Measurements from ENCODE around the gene STX3. TPM values are rescaled to one million over a fixed set of nuclear protein-coding genes. Genes with fewer than 3 reads are reported as not detected.

Gene STX3
- total RNA-seq, 2 experiments from 2014 or later, result 5.1 to 5.4 TPM

DNA sequence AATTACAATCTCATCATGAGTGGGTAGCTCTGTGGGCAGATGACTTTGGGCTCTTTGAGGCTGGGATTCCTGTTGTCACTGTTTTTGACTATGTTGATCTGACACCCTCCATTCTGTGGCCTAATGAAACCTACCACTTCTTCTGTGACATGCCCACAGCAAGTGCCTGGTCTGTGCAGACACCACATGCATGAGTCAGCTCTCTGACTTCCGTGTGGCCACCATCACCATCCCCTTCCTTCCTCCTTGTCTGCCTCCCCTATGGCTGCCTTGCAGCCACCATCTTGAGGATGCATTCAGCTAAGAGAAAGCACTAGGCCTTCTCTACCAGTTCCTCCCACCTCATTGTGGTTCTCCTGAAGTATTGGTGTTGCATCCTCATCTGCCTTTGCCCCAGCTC is 26.3 kb upstream of the STX3 start:
- ATAC-seq (peak; percentile 60), DNase-seq (peak; percentile 20)
- ChIA-PET POLR2A (no interaction called here), CTCF (interaction anchor here (0.7 kb wide), 1 partner anchor 159 kb away, joined by 3 read pairs; no protein-coding TSS in a partner anchor)
- Mint-ChIP-seq H3K27me3 (peaks cover 3% of the 10 kb centered on the region), H3K9me3 (ENCODE audit: low read depth) (peaks cover 2% of the 10 kb centered on the region), H3K36me3 (ENCODE audit: low read depth) (no peaks in the 10 kb centered on the region), H3K4me1 (peaks cover 3% of the 10 kb centered on the region), H3K27ac (no peak overlapping the region), H3K4me3 (no peak overlapping the region)
- intact Hi-C loops (cut with DNase I, micrococcal nuclease), result no loop called here

DNA sequence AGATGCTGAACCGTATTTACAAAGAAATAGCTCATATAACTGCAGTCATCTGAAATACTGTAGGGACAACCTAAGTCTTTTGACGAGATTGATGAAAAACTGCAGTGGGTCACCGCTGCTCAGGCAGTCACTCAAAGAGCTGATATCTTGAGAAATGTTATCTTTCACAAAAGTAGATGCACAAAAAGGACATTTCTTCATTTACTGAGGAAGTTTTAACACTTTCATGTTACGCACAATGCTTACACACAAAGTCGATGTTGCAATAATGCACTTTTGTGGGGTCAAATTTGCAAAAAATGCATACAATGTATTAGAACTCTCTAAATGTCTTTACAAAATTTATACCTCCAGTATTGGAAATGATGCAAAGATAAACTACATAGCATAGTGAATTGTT is 25.3 kb upstream of the STX3 start:
- H3K4me1 Mint-ChIP-seq, result peaks cover 3% of the 10 kb centered on the region
- DNase-seq, result no peak
- intact Hi-C loops (cut with DNase I, micrococcal nuclease), result no loop called here

DNA sequence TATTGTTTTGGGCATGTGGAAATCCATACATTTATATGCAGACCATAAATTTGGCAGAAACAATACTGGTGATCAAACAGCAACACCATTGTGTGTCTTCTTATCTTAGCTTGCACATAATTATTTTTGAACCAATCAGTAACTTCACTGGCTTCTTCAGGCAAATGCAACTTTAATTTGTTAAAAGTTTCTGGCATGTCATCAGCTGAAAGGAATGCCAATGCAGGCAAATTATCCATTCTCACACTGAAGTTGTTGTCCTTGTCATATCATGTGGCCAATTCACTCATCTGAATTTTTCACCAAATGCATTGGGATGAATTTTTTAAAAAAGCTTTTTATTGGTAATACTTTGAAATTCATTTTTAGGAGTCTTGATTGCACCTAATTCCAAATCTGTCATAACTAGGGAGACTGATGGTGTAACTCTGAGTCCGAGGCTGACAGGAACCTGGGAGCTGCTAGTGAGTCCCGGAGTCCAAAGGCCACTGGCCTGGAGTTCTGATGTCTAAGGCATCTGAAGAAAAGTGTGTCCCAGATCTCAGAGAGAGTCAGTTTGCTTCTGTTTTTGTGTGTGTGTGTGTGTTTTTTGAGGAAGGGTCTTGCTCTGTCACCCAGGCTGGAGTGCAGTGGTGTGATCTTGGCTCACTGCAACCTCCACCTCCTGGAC is 24.1 kb upstream of the STX3 start:
- no peak overlapping the region for H3K27ac Mint-ChIP-seq
- H3K4me1 Mint-ChIP-seq, result peaks cover 3% of the 10 kb centered on the region
- ChIA-PET POLR2A (no interaction called here), CTCF (interaction anchor here (0.7 kb wide), 1 partner anchor 13 kb away, joined by 4 read pairs; no protein-coding TSS in a partner anchor)
- ATAC-seq, result no peak
- intact Hi-C loops (cut with DNase I, micrococcal nuclease), result no loop called here
- H3K27me3 Mint-ChIP-seq, result peaks cover 2% of the 10 kb centered on the region
- H3K4me3 Mint-ChIP-seq, result no peak overlapping the region
- no peaks in the 10 kb centered on the region for H3K36me3 Mint-ChIP-seq (ENCODE audit: low read depth)
- H3K9me3 Mint-ChIP-seq (ENCODE audit: low read depth), result peaks cover 2% of the 10 kb centered on the region
- no peak for DNase-seq

More for the DNA sequence above, 25.3 kb upstream of the STX3 start:
- ChIA-PET CTCF (interaction anchor here (1.1 kb wide), 1 partner anchor 25 kb away, joined by 4 read pairs; no protein-coding TSS in a partner anchor), POLR2A (no interaction called here)
- no peak for ATAC-seq
- Mint-ChIP-seq H3K36me3 (ENCODE audit: low read depth) (no peaks in the 10 kb centered on the region), H3K4me3 (no peak overlapping the region), H3K9me3 (ENCODE audit: low read depth) (peaks cover 2% of the 10 kb centered on the region), H3K27ac (no peak overlapping the region), H3K27me3 (peaks cover 2% of the 10 kb centered on the region)

DNA sequence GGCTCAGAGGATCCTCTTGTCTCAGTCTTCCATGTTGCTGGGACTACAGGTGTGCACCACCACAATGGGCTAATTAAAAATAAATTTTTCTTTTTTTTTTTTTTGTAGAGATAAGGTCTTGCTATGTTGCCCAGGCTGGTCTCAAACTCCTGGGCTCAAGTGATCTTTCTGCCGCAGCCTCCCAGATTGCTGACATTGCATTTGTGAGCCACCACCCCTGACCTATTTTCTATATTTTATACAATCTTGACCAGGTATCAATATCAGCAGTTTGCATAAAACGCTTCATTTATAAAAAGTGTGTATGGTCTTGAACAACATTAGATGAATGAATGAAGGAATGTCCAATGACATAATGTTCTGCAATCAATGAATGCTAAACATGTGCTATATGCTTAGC is 9.1 kb upstream of the STX3 start:
- DNase-seq, result no peak
- H3K27ac Mint-ChIP-seq, result no peak overlapping the region
- H3K9me3 Mint-ChIP-seq (ENCODE audit: low read depth), result no peaks in the 10 kb centered on the region
- POLR2A ChIA-PET, result no interaction called here
- no peak for ATAC-seq
- H3K36me3 Mint-ChIP-seq (ENCODE audit: low read depth), result no peaks in the 10 kb centered on the region
- no peak overlapping the region for H3K4me3 Mint-ChIP-seq
- H3K4me1 Mint-ChIP-seq, result no peaks in the 10 kb centered on the region
- H3K27me3 Mint-ChIP-seq, result peaks cover 25% of the 10 kb centered on the region
- CTCF ChIA-PET, result interaction anchor here (0.8 to 2.2 kb wide), 3 partner anchors 8 to 56 kb away, joined by 3 to 6 read pairs (median 4); no protein-coding TSS in a partner anchor
- intact Hi-C loops (cut with DNase I, micrococcal nuclease), result no loop called here

DNA sequence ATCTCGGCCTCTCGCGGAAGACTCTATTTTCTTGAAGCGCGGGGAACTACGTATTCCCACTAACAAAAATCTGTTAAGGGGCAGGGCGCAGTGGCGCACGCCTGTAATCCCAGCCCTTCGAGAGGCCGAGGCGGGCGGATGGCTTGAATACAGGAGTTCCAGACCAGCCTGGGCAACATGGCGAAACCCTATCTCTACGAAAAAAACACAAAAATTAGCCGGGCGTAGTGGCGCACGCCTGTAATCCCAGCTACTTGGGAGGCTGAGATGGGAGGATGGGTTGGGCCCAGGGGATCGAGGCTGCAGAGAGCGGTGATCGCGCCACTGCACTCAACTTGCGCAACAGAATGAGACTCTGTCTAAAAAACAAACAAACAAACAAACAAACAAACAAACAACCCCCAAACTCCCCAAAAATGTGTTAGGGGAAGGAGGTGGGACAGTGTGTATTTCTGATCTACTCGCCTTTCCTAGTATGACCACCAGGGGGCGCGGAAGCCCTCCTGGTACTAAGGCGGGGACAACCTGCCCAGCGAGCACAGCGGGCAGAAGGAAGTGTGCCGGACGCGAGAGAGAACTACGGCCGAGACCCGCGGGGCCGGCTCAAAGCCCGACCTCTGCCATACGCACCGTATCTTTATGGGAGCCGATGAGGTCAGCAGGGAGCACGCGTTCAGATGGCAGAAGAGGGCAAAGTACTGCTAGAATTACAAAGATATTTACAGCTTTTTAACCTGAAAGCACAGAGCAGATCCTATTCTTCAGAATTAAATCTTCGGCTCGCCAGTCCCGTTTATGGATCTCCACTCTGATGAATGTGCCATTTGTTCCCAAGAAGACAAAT is 1.3 kb upstream of the STX3 start:
- DNase-seq (peak; percentile 92), ATAC-seq (peak; percentile 79)
- peaks cover 15% of the 10 kb centered on the region for H3K4me1 Mint-ChIP-seq
- H3K4me3 Mint-ChIP-seq, result peak overlapping the region; percentile 84
- peak overlapping the region; percentile 53 for H3K27ac Mint-ChIP-seq
- H3K27me3 Mint-ChIP-seq, result peaks cover 6% of the 10 kb centered on the region
- CTCF ChIA-PET, result interaction anchor here (0.6 to 6.4 kb wide), 20 partner anchors 9 to 321 kb away, joined by 3 to 73 read pairs (median 4); partner anchors contain the start of genes MRPL16 and PATL1
- H3K36me3 Mint-ChIP-seq (ENCODE audit: low read depth), result no peaks in the 10 kb centered on the region
- POLR2A ChIA-PET, result no interaction called here
- H3K9me3 Mint-ChIP-seq (ENCODE audit: low read depth), result no peaks in the 10 kb centered on the region
- intact Hi-C loops (cut with DNase I, micrococcal nuclease), result loop anchor here (1.0 to 10.0 kb wide), 11 partner anchors 23 to 498 kb away; partner anchors contain the start of genes PATL1 (in 2 of the 2) and MRPL16 (in 1 of the 2)

DNA sequence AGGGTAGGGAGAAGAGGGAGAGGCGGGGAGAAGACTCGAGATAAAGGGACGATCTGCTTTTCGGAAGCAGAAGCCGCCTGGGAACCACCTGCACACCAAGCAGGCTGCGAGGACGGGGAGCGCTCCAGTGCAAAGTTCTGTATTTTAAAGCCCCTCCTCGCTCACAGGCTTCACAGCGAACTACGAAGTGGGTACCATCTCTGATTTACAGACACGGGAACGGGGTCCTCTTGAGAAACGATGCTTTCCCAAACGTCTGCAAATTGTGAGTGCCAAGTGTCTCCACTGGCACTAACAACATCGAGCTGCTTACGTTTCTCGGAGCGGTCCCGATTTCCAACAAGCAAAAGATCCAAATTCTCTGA is 700 bp upstream of the STX3 start:
- ChIA-PET CTCF (interaction anchor here (0.6 to 6.4 kb wide), 18 partner anchors 10 to 320 kb away, joined by 3 to 73 read pairs (median 4); partner anchors contain the start of genes MRPL16 and PATL1), POLR2A (no interaction called here)
- peaks cover 15% of the 10 kb centered on the region for H3K4me1 Mint-ChIP-seq
- no peaks in the 10 kb centered on the region for H3K36me3 Mint-ChIP-seq (ENCODE audit: low read depth)
- peak overlapping the region; percentile 84 for H3K4me3 Mint-ChIP-seq
- ATAC-seq (no peak), DNase-seq (peak; percentile 53)
- H3K27ac Mint-ChIP-seq, result peak overlapping the region; percentile 45
- H3K9me3 Mint-ChIP-seq (ENCODE audit: low read depth), result no peaks in the 10 kb centered on the region
- intact Hi-C loops (cut with DNase I, micrococcal nuclease), result loop anchor here (1.0 to 10.0 kb wide), 11 partner anchors 22 to 498 kb away; partner anchors contain the start of genes PATL1 (in 2 of the 2) and MRPL16 (in 1 of the 2)
- H3K27me3 Mint-ChIP-seq, result peaks cover 3% of the 10 kb centered on the region

DNA sequence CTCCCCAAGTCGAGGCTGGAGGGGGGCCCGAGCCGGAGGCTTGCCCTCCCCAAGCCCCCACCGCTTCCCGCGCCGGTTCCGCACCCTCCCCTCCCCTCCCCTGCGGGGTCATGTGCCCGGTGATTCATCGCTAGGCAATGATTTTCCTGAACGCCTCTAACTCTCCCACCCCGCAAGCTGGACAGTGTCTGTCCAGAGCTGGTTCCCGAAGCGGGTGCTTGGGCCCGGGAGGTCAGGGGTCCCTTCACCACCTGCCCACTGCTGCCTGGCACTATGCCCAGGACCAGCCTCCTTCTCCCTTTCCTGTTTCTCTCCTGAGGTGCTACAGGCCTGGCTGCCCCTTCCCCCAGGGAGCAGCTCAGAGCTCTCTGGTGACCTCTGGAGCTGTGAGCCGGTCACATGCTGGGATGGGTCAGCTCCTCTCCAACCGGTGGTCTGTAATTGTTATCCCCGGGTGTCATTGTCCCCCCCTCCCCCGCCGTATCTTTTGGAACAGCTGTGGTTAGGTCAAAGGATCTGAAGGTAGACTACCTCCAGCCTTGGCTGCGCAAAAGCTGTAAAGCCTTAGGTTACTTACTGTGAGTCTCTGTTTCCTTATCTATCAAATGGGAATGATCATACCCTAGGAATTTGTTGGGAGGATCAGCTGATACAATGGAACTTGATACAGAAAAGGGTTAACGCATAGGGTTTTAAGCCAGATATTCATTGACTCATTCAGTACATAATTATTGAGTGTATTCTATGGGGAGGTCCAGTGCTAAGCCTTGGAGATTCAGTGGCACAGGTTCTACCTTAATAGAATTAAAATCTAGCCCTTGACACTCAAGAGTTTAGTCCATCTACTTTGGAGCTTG is 753 bp downstream of the STX3 start:
- H3K27ac Mint-ChIP-seq, result peak overlapping the region; percentile 3

DNA sequence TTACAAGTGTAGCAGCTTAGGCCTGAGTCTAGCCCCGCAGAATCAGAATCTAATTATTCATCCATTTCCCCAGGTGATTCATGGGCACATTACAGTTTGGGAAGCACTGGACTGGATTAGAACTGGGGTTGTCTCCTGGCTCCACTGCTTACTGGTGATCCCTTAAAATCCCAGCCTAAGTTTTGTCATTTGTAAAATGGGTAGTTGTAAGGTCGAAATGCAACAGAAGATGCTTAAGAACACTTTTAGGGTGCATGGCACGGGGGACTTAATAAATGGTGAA is 1.3 kb downstream of the STX3 start:
- no peak overlapping the region for H3K27ac Mint-ChIP-seq

More for the DNA sequence above, 753 bp downstream of the STX3 start:
- intact Hi-C loops (cut with DNase I, micrococcal nuclease), result loop anchor here (1.0 to 10.0 kb wide), 11 partner anchors 21 to 1179 kb away; partner anchors contain the start of genes MRPL16 (in 2 of the 2), LPXN (in 1 of the 2), OSBP (in 1 of the 2) and PATL1 (in 1 of the 2)
- ChIA-PET CTCF (interaction anchor here (0.6 to 6.4 kb wide), 11 partner anchors 9 to 163 kb away, joined by 3 to 73 read pairs (median 6); partner anchors contain the start of gene MRPL16), POLR2A (interaction anchor here (0.6 to 1.0 kb wide), 3 partner anchors 53 to 87 kb away, joined by 3 to 5 read pairs (median 3); partner anchors contain the start of gene MRPL16)
- DNase-seq (peak; percentile 63), ATAC-seq (peak; percentile 27)
- Mint-ChIP-seq H3K27me3 (no peaks in the 10 kb centered on the region), H3K36me3 (ENCODE audit: low read depth) (no peaks in the 10 kb centered on the region), H3K4me3 (peak overlapping the region; percentile 84), H3K4me1 (peaks cover 15% of the 10 kb centered on the region), H3K9me3 (ENCODE audit: low read depth) (no peaks in the 10 kb centered on the region)

DNA sequence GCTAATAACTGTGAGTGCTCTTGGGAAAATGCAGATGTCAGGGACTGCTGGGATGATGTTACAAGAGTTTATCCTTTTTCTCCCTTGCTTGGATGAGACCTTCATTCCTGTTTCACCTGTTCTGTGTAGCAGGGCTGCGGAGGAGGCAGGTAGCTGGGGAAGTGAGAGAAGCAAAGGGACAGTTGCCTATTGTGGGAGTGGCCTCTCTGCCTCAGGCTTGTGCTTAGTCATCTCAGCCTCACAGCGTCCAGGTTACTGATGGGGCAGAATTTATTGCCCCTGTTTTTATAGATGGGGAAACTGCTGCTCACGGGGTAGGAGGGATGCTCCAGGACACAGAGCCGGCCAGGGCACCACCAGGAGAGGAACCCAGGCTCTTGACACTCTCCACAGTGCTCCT is 1.7 kb downstream of the STX3 start:
- intact Hi-C loops (cut with DNase I, micrococcal nuclease), result loop anchor here (5.0 to 10.0 kb wide), 3 partner anchors 140 to 1180 kb away; partner anchors contain the start of genes LPXN (in 1 of the 2), OSBP (in 1 of the 2) and ZFP91 (in 1 of the 2)
- H3K4me1 Mint-ChIP-seq, result peaks cover 15% of the 10 kb centered on the region
- no peaks in the 10 kb centered on the region for H3K9me3 Mint-ChIP-seq (ENCODE audit: low read depth)
- H3K27me3 Mint-ChIP-seq, result no peaks in the 10 kb centered on the region
- no peak overlapping the region for H3K27ac Mint-ChIP-seq
- no peak overlapping the region for H3K4me3 Mint-ChIP-seq
- ATAC-seq (no peak), DNase-seq (no peak)
- POLR2A ChIA-PET, result no interaction called here
- CTCF ChIA-PET, result interaction anchor here (1.4 to 6.4 kb wide), 4 partner anchors 10 to 48 kb away, joined by 3 to 73 read pairs (median 16); no protein-coding TSS in a partner anchor
- H3K36me3 Mint-ChIP-seq (ENCODE audit: low read depth), result no peaks in the 10 kb centered on the region

More for the DNA sequence above, 1.3 kb downstream of the STX3 start:
- DNase-seq (no peak), ATAC-seq (no peak)
- Mint-ChIP-seq H3K36me3 (ENCODE audit: low read depth) (no peaks in the 10 kb centered on the region), H3K4me1 (peaks cover 15% of the 10 kb centered on the region), H3K27me3 (no peaks in the 10 kb centered on the region), H3K4me3 (peak overlapping the region; percentile 84), H3K9me3 (ENCODE audit: low read depth) (no peaks in the 10 kb centered on the region)
- ChIA-PET CTCF (interaction anchor here (1.4 to 6.4 kb wide), 4 partner anchors 11 to 48 kb away, joined by 3 to 73 read pairs (median 16); no protein-coding TSS in a partner anchor), POLR2A (no interaction called here)
- intact Hi-C loops (cut with DNase I, micrococcal nuclease), result loop anchor here (5.0 to 10.0 kb wide), 3 partner anchors 139 to 1179 kb away; partner anchors contain the start of genes LPXN (in 1 of the 2), OSBP (in 1 of the 2) and ZFP91 (in 1 of the 2)

DNA sequence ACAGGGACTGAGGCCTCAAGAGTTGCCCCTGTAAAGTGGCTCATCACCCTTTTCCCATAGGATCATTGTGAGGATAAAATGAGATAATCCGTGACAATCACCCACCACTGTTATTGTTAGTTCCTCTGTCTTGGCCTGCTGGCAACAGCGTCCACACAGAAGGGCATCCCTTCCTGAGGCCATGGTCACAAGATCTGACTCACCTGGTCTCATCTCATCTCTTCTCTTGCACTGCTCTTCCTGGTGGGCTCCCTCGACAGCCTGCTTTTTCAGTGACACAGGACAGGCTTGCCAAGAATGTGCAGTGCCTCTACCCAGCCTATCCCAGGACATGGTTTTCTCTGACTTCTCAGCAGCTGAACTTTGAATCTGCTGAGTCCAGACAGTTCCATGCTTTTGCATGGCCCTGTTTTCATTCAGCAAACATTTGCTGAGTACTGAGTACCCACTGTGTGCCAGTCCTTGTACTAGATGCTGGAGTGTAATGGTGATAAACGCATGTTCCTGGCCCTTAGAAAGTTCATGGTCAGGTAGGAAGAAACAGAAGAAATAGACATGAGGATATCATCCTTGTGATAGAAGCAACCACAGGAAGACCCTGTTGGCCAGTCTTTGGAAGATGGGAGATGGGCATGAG is 3.3 kb downstream of the STX3 start:
- ChIA-PET POLR2A (no interaction called here), CTCF (no interaction called here)
- H3K9me3 Mint-ChIP-seq (ENCODE audit: low read depth), result no peaks in the 10 kb centered on the region
- no peak overlapping the region for H3K4me3 Mint-ChIP-seq
- intact Hi-C loops (cut with DNase I, micrococcal nuclease), result loop anchor here (5.0 to 10.0 kb wide), 3 partner anchors 141 to 1181 kb away; partner anchors contain the start of genes LPXN (in 1 of the 2), OSBP (in 1 of the 2) and ZFP91 (in 1 of the 2)
- H3K4me1 Mint-ChIP-seq, result peaks cover 15% of the 10 kb centered on the region
- no peak for ATAC-seq
- H3K27ac Mint-ChIP-seq, result no peak overlapping the region
- DNase-seq, result no peak
- no peaks in the 10 kb centered on the region for H3K36me3 Mint-ChIP-seq (ENCODE audit: low read depth)
- H3K27me3 Mint-ChIP-seq, result no peaks in the 10 kb centered on the region
